GM18951 (cell line): Measurements from ENCODE around the gene LIPC.

Experiments
- POLR2A ChIP-seq: IDR thresholded peaks from 4 replicates; pipeline ENCODE4 v1.6.1; 2011; ENCODE audit warnings: mild to moderate bottlenecking; ENCODE audit not compliant: insufficient read length, insufficient read depth; ENCODE audit errors: extremely low read depth
- in situ Hi-C: fragments of 300-500 bp; cut with MboI; formaldehyde crosslinking; loops from one replicate; pipeline ENCODE4 v1.12.0; 2022; ENCODE audit warnings: low sequenced_read_pairs, mixed read lengths, inconsistent platforms; ENCODE audit not compliant: unreplicated experiment

The LIPC gene

GRCh38 chr15:58523634-58524033 is 91.8 kb downstream of the LIPC start:
- in situ Hi-C loops, result no loop called here

GRCh38 chr15:58524247-58524646 is 92.5 kb downstream of the LIPC start:
- in situ Hi-C loops, result no loop called here
- TF ChIP-seq POLR2A, result no peak

More at GRCh38 chr15:58523634-58524033, 91.8 kb downstream of the LIPC start:
- no peak for TF ChIP-seq POLR2A

GRCh38 chr15:58525991-58526421 is 94.2 kb downstream of the LIPC start:
- no peak for TF ChIP-seq POLR2A
- in situ Hi-C loops, result no loop called here

GRCh38 chr15:58526647-58527192 is 94.9 kb downstream of the LIPC start:
- no peak for TF ChIP-seq POLR2A
- in situ Hi-C loops, result no loop called here

GRCh38 chr15:58527573-58528187 is 95.9 kb downstream of the LIPC start:
- in situ Hi-C loops, result no loop called here

GRCh38 chr15:58528188-58528870 is 96.5 kb downstream of the LIPC start:
- no peak for TF ChIP-seq POLR2A
- in situ Hi-C loops, result no loop called here

More at GRCh38 chr15:58527573-58528187, 95.9 kb downstream of the LIPC start:
- no peak for TF ChIP-seq POLR2A

- in situ Hi-C loops, result no loop called here
- TF ChIP-seq POLR2A, result no peak
These were observed 97.2 kb downstream of the LIPC start for GRCh38 chr15:58529041-58529440.

GRCh38 chr15:58530056-58530590 is 98.3 kb downstream of the LIPC start:
- TF ChIP-seq POLR2A, result no peak
- in situ Hi-C loops, result no loop called here

- TF ChIP-seq POLR2A, result no peak
- in situ Hi-C loops, result no loop called here
These were observed 100.3 kb downstream of the LIPC start for GRCh38 chr15:58532126-58532525.

GRCh38 chr15:58534556-58534955 is 102.8 kb downstream of the LIPC start:
- in situ Hi-C loops, result no loop called here
- no peak for TF ChIP-seq POLR2A

GRCh38 chr15:58535337-58535736 is 103.5 kb downstream of the LIPC start:
- no peak for TF ChIP-seq POLR2A
- in situ Hi-C loops, result no loop called here

GRCh38 chr15:58535894-58536293 is 104.1 kb downstream of the LIPC start:
- TF ChIP-seq POLR2A, result no peak
- in situ Hi-C loops, result no loop called here

- TF ChIP-seq POLR2A, result no peak
- in situ Hi-C loops, result no loop called here
These were observed 104.6 kb downstream of the LIPC start for GRCh38 chr15:58536414-58536813.

- in situ Hi-C loops, result no loop called here
- TF ChIP-seq POLR2A, result no peak
These were observed 105.2 kb downstream of the LIPC start for GRCh38 chr15:58537033-58537432.
